ENCODE results near the gene DSCAML1.

The DSCAML1 gene

GRCh38 chr11:117713538-117713991, 83.5 kb downstream of the DSCAML1 start:
- Histone ChIP-seq H3K4me2 (ENCODE audit: low read length) (no peak overlapping the region), H2AFZ (ENCODE audit: low read depth, low read length) (no peak overlapping the region), H3K4me3 (ENCODE audit: low read length) (no peak overlapping the region), H3K27ac (ENCODE audit: low read length) (no peak overlapping the region), H3K9me3 (ENCODE audit: insufficient read depth, low read length) (no peaks in the 10 kb centered on the region), H4K20me1 (ENCODE audit: insufficient read depth, low read length) (no peaks in the 10 kb centered on the region), H3K4me1 (ENCODE audit: low read length) (no peaks in the 10 kb centered on the region), H3K36me3 (replicated peaks; ENCODE audit: low read depth, low read length) (no peaks in the 10 kb centered on the region), H3K9ac (ENCODE audit: low read length) (no peak overlapping the region), H3K27me3 (ENCODE audit: low read depth, low read length) (peaks cover 35% of the 10 kb centered on the region), H3K79me2 (ENCODE audit: low read length) (no peaks in the 10 kb centered on the region)
- TF ChIP-seq CTCF (IDR thresholded peaks at IDR 0.05; ENCODE audit: low read depth, low read length): no peak
- no peak for TF ChIP-seq EZH2phosphoT487 (IDR thresholded peaks at IDR 0.05; ENCODE audit: low read depth)

- Histone ChIP-seq H3K27me3 (ENCODE audit: low read depth, low read length) (peaks cover 45% of the 10 kb centered on the region), H3K79me2 (ENCODE audit: low read length) (no peaks in the 10 kb centered on the region), H4K20me1 (ENCODE audit: insufficient read depth, low read length) (no peaks in the 10 kb centered on the region), H3K4me1 (ENCODE audit: low read length) (no peaks in the 10 kb centered on the region), H3K27ac (ENCODE audit: low read length) (no peak overlapping the region), H3K9ac (ENCODE audit: low read length) (no peak overlapping the region), H3K4me3 (ENCODE audit: low read length) (no peak overlapping the region), H3K36me3 (replicated peaks; ENCODE audit: low read depth, low read length) (no peaks in the 10 kb centered on the region), H3K4me2 (ENCODE audit: low read length) (no peak overlapping the region), H2AFZ (ENCODE audit: low read depth, low read length) (no peak overlapping the region), H3K9me3 (ENCODE audit: insufficient read depth, low read length) (no peaks in the 10 kb centered on the region)
- no peak for TF ChIP-seq EZH2phosphoT487 (IDR thresholded peaks at IDR 0.05; ENCODE audit: low read depth)
- TF ChIP-seq CTCF (IDR thresholded peaks at IDR 0.05; ENCODE audit: low read depth, low read length): no peak
These were observed 84.5 kb downstream of the DSCAML1 start for GRCh38 chr11:117712530-117712929.

GRCh38 chr11:117711331-117711730, 85.7 kb downstream of the DSCAML1 start:
- Histone ChIP-seq H3K36me3 (replicated peaks; ENCODE audit: low read depth, low read length) (no peaks in the 10 kb centered on the region), H3K4me1 (ENCODE audit: low read length) (no peaks in the 10 kb centered on the region), H4K20me1 (ENCODE audit: insufficient read depth, low read length) (no peaks in the 10 kb centered on the region), H3K4me2 (ENCODE audit: low read length) (no peak overlapping the region), H3K27ac (ENCODE audit: low read length) (no peak overlapping the region), H2AFZ (ENCODE audit: low read depth, low read length) (no peak overlapping the region), H3K9me3 (ENCODE audit: insufficient read depth, low read length) (no peaks in the 10 kb centered on the region), H3K79me2 (ENCODE audit: low read length) (no peaks in the 10 kb centered on the region), H3K27me3 (ENCODE audit: low read depth, low read length) (peaks cover 50% of the 10 kb centered on the region), H3K4me3 (ENCODE audit: low read length) (no peak overlapping the region), H3K9ac (ENCODE audit: low read length) (no peak overlapping the region)
- TF ChIP-seq EZH2phosphoT487 (IDR thresholded peaks at IDR 0.05; ENCODE audit: low read depth) (no peak), CTCF (IDR thresholded peaks at IDR 0.05; ENCODE audit: low read depth, low read length) (no peak)

GRCh38 chr11:117710211-117710610, 86.8 kb downstream of the DSCAML1 start:
- H4K20me1 ChIP-seq (ENCODE audit: insufficient read depth, low read length): no peaks in the 10 kb centered on the region
- TF ChIP-seq EZH2phosphoT487 (IDR thresholded peaks at IDR 0.05; ENCODE audit: low read depth) (no peak), CTCF (IDR thresholded peaks at IDR 0.05; ENCODE audit: low read depth, low read length) (no peak)
- no peak overlapping the region for H3K9ac ChIP-seq (ENCODE audit: low read length)
- H2AFZ ChIP-seq (ENCODE audit: low read depth, low read length): no peak overlapping the region
- no peaks in the 10 kb centered on the region for H3K36me3 ChIP-seq (replicated peaks; ENCODE audit: low read depth, low read length)
- no peaks in the 10 kb centered on the region for H3K9me3 ChIP-seq (ENCODE audit: insufficient read depth, low read length)
- H3K4me3 ChIP-seq (ENCODE audit: low read length): no peak overlapping the region
- no peak overlapping the region for H3K4me2 ChIP-seq (ENCODE audit: low read length)
- H3K27ac ChIP-seq (ENCODE audit: low read length): no peak overlapping the region
- peaks cover 61% of the 10 kb centered on the region for H3K27me3 ChIP-seq (ENCODE audit: low read depth, low read length)
- H3K79me2 ChIP-seq (ENCODE audit: low read length): no peaks in the 10 kb centered on the region
- H3K4me1 ChIP-seq (ENCODE audit: low read length): no peaks in the 10 kb centered on the region
